Measurements from ENCODE around the gene BCL11B. TPM values are rescaled to one million over a fixed set of nuclear protein-coding genes. Genes with fewer than 3 reads are reported as not detected.

Gene BCL11B
- total and polyA plus RNA-seq, 2 experiments from 2014 or later: 0.28 to 3.2 TPM

GRCh38 chr14:99203801-99204200 is 68.2 kb downstream of the BCL11B start:
- no peaks in the 10 kb centered on the region for H3K27me3 ChIP-seq

GRCh38 chr14:99203080-99203479 is 68.9 kb downstream of the BCL11B start:
- Histone ChIP-seq H2AFZ (no peak overlapping the region), H3K27ac (no peak overlapping the region), H3K4me1 (ENCODE audit: insufficient read depth) (no peaks in the 10 kb centered on the region), H3K4me3 (no peak overlapping the region), H4K20me1 (ENCODE audit: insufficient read depth, poor library complexity, severe bottlenecking) (no peaks in the 10 kb centered on the region), H3K9me2 (replicated peaks; ENCODE audit: insufficient read depth) (no peaks in the 10 kb centered on the region), H3K27me3 (no peaks in the 10 kb centered on the region), H3K4me2 (no peak overlapping the region), H3K79me2 (no peaks in the 10 kb centered on the region), H3K9me3 (ENCODE audit: low read depth) (no peaks in the 10 kb centered on the region), H3K36me3 (replicated peaks; ENCODE audit: insufficient read depth, low read depth) (no peaks in the 10 kb centered on the region)
- no peak for DNase-seq (ENCODE audit: low spot score)
- WGBS (ENCODE audit: low lambda C conversion rate, missing lambda C conversion rate): 75% methylated on average over 6 of the region's 6 CpGs
- TF ChIP-seq EZH2 (IDR thresholded peaks at IDR 0.05; ENCODE audit: borderline replicate concordance): no peak
- no peak for TF ChIP-seq EZH2phosphoT487 (IDR thresholded peaks at IDR 0.05; ENCODE audit: low read depth, severe bottlenecking, unreplicated experiment)
- no peak for TF ChIP-seq CTCF (IDR thresholded peaks at IDR 0.05; ENCODE audit: poor library complexity)

More at GRCh38 chr14:99203801-99204200, 68.2 kb downstream of the BCL11B start:
- Histone ChIP-seq H3K36me3 (replicated peaks; ENCODE audit: insufficient read depth, low read depth) (no peaks in the 10 kb centered on the region), H3K27ac (no peak overlapping the region), H3K4me3 (no peak overlapping the region), H3K79me2 (no peaks in the 10 kb centered on the region), H3K9me3 (ENCODE audit: low read depth) (no peaks in the 10 kb centered on the region), H3K4me1 (ENCODE audit: insufficient read depth) (no peaks in the 10 kb centered on the region), H4K20me1 (ENCODE audit: insufficient read depth, poor library complexity, severe bottlenecking) (no peaks in the 10 kb centered on the region), H2AFZ (no peak overlapping the region), H3K9me2 (replicated peaks; ENCODE audit: insufficient read depth) (no peaks in the 10 kb centered on the region), H3K4me2 (no peak overlapping the region)
- DNase-seq (ENCODE audit: low spot score): no peak
- TF ChIP-seq CTCF (IDR thresholded peaks at IDR 0.05; ENCODE audit: poor library complexity) (no peak), EZH2phosphoT487 (IDR thresholded peaks at IDR 0.05; ENCODE audit: low read depth, severe bottlenecking, unreplicated experiment) (no peak), EZH2 (IDR thresholded peaks at IDR 0.05; ENCODE audit: borderline replicate concordance) (no peak)
- whole genome bisulfite sequencing (ENCODE audit: low lambda C conversion rate, missing lambda C conversion rate): 80% methylated on average over 3 of the region's 8 CpGs

DNA sequence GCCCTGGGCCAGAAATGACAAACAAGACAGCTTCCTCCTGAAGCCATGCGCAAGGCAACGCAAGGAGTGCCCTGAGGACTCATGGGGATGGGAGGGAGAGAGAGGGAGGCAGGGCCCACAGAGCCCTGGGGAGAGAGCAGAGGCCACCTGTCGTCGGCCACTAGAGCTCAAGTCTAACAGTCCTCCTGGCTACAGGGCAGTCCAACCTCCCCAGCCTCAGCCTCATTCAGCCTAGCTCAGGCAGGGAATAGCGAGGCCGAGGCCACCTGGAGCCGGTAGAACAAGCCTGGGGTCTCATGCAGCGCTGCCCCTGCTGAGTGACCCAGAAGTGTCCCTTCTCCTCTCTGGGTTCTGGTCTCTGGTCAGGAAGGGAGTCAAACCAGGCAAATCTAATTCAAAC is 69.5 kb downstream of the BCL11B start:
- TF ChIP-seq EZH2 (IDR thresholded peaks at IDR 0.05; ENCODE audit: borderline replicate concordance) (no peak), EZH2phosphoT487 (IDR thresholded peaks at IDR 0.05; ENCODE audit: low read depth, severe bottlenecking, unreplicated experiment) (no peak), CTCF (IDR thresholded peaks at IDR 0.05; ENCODE audit: poor library complexity) (no peak)
- H3K27me3 ChIP-seq: no peaks in the 10 kb centered on the region
- H2AFZ ChIP-seq: no peak overlapping the region
- no peak overlapping the region for H3K4me2 ChIP-seq
- H3K9me3 ChIP-seq (ENCODE audit: low read depth): no peaks in the 10 kb centered on the region
- no peaks in the 10 kb centered on the region for H3K9me2 ChIP-seq (replicated peaks; ENCODE audit: insufficient read depth)
- no peaks in the 10 kb centered on the region for H3K4me1 ChIP-seq (ENCODE audit: insufficient read depth)
- WGBS (ENCODE audit: low lambda C conversion rate, missing lambda C conversion rate): 82% methylated on average over 8 of the region's 8 CpGs
- H3K79me2 ChIP-seq: no peaks in the 10 kb centered on the region
- no peaks in the 10 kb centered on the region for H3K36me3 ChIP-seq (replicated peaks; ENCODE audit: insufficient read depth, low read depth)
- H3K4me3 ChIP-seq: no peak overlapping the region
- no peak for DNase-seq (ENCODE audit: low spot score)
- no peaks in the 10 kb centered on the region for H4K20me1 ChIP-seq (ENCODE audit: insufficient read depth, poor library complexity, severe bottlenecking)
- no peak overlapping the region for H3K27ac ChIP-seq
